ENCODE results near the gene DTNB.

DNA sequence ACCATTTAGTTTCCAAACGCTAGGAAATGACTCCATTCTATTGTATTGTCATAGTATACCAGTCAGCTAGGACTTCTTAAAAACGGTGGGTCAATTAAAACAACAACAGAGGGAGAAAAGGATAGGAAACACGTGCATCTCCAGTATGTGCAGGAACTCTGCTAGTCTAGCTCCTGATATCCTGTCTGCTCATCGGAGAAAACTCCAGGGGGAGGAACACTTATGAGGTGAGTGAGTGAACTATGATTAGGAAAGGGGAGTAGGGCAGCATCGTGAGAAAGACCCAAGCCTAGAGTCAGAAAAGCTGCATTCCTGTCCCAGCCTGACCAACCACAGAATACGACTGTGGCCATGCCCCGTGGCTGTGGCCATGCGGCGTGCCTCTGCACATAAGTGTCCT is 34.2 kb downstream of the DTNB start:
- TF ChIP-seq CTCF (IDR thresholded peaks at IDR 0.05 in 2 of 3, conservative IDR thresholded peaks at IDR 0.05 in 1 of 3; ENCODE audit: control insufficient read depth in 2 of 3, extremely low read depth in 1 of 3, insufficient read depth in 1 of 3, low read depth in 3 of 3, low read length in 3 of 3) (no peak), ZZZ3 (IDR thresholded peaks at IDR 0.05; ENCODE audit: control insufficient read depth, insufficient read length, low read depth) (no peak), TAF1 (IDR thresholded peaks at IDR 0.05; ENCODE audit: borderline replicate concordance, low read depth, low read length) (no peak), SMC3 (IDR thresholded peaks at IDR 0.05; ENCODE audit: borderline replicate concordance, low read length) (no peak), RAD21 (IDR thresholded peaks at IDR 0.05; ENCODE audit: insufficient read depth, low read depth, low read length) (no peak), NFYB (IDR thresholded peaks at IDR 0.05; ENCODE audit: insufficient read depth, low read depth, low read length) (no peak), SUZ12 (IDR thresholded peaks at IDR 0.05; ENCODE audit: unreplicated experiment) (no peak), ZNF24 (IDR thresholded peaks at IDR 0.05) (no peak)

Data from GM12878 (cell line).